Middle frontal gyrus (tissue), 1 donor: Measurements from ENCODE around the gene REPS1.
"Not testable (repeated sequence)": the region's sequence is repeated elsewhere in the genome, so short reads cannot be mapped to it uniquely, and the experiment has no call there.

ENCODE experiments used
- DNase-seq: peaks from one replicate; pipeline ENCODE4 v3.0.0-alpha.2; 2015; ENCODE audit warnings: low spot score; ENCODE audit errors: extremely low spot score

Gene REPS1

DNA sequence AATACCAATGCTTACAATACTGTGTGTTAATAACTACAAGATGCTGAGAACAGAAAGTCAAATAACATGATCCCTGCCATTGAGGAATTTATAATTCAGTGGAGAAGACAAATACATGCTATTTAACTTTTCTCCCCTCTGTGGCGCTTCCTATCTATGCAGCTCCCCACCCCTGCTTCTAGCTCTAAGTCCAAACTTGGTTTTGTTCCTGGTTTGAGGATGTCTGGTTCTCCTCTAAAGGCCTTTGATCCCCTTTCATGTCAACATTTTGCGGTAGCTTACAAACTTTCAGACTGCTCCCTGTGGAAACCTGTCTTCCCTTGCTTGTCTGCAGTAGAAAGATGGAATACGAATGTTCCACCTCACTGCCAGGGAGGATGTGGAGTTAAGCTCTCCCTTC lies 18.4 kb upstream of the REPS1 start:
- no peak for DNase-seq

DNA sequence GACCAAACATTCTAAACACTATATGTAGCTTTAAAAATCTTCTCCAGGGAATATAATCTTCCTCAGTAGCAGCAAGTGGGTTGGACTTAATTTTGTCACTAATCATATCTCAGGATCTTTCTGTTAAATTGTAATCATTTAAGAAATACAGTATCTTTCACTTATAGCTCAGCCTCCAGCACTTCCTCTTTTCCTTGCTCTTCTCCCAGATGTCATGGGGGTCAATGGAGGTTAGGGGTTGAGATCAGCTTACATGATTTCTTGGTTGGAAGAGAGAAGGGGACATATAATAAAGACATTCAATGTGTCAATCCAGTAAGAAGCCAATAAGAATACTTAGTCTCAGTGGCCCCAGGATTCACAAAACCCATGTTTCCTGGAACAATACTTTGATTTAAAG lies 15.7 kb upstream of the REPS1 start:
- no peak for DNase-seq

DNA sequence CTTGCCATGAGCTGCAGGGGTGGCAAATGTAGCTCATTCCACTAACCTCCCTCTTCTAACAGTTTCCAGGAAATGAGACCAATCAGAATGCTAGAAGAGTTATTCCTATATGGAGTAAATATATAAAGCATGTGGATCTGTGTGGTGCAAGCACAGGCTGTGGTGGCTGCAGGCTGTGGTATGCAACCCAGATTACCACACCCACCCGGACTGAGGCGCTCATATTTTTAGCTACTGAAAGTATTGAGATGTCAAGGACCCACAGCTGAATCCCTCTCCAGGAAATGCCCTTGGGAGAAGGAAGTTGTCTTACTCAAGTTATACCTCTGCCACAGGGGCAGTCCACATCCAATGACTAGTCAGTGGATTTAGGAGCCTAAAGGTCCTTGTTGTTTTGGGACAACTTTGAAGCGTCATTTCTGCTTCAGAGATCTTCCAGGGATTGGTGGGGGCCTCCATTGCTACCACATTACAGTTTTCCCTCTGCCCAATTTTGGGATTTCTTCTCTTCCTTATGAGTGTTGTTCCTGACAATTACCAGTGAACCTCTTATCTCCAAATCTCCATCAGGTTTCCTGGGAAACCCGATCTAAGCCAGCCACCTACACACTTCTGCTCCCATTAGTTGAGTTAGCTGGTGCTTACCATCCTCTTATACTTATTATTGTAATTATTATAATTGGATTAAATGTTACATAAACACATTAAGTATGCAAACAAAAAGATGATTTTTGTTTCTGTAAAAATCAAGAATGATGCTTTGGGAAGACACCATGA lies 12.1 kb upstream of the REPS1 start:
- DNase-seq: no peak

DNA sequence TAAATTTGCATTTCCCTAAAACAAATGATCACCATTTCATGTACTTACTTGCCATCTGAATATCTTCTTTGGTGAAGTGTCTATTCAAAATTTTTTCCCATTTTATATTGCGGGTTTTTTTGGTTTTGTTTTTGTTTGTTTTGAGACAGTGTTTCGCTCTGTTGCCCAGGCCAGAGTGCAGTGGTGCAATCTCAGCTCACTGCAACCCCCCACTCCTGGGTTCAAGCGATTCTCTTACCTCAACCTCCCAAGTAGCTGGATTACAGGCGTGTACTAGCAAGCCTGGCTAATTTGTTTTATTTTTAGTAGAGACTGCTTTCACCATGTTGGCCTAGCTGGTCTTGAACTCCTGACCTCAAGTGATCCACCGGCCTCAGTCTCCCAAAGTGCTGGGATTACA lies 9.1 kb upstream of the REPS1 start:
- DNase-seq: no peak

DNA sequence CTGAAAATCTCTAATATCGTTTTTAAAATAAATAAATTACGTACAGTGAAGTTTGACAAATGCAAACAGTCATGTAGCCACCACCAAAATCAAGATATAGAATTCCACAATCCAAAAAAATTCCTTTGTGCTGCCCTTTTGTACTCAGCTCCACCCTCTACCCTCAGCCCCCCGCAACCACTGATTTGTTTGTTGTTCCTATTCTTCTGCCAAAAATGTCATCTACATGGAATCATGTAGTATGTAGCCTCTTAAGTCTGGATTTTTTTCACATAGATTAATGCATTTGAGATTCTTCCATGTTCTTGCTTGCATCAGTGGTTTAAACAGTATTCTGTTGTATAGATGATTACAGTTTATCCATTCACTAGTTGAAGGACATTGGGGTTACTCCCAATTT lies 8.5 kb upstream of the REPS1 start:
- DNase-seq: no peak

DNA sequence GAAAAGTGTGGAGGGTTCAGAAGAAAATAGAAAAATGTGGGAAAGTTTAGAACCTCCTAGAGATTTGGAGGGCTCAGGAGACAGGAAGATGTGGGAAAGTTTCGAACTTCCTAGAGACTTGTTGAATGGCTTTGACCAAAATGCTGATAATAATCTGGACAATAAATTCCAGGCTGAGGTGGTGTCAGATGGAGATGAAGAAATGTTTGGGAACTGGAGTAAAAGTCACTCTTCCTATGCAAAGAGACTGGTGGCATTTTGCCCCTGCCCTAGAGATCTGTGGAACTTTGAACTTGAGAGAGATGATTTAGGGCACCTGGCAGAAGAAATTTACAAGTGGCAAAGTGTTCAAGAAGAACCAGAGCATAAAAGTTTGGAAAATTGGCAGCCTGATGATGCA lies 5.4 kb upstream of the REPS1 start:
- not testable (repeated sequence) for DNase-seq

DNA sequence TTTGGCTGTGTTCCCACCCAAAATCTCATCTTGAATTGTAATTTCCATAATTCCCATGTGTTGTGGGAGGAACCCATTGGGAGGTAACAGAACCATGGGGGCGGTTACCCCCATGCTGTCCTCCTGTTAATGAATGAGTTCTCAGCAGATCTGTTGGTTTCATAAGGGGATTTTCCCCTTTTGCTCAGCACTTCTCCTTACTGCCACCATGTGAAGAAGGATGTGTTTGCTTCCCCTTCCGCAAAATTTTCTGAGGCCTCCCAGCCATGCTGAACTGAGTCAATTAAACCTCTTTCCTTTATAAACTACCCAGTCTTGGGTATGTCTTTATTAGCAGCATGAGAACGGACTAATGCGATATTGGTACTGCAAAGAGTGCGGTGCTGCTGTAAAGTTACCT lies 4.9 kb upstream of the REPS1 start:
- DNase-seq: not testable (repeated sequence)

DNA sequence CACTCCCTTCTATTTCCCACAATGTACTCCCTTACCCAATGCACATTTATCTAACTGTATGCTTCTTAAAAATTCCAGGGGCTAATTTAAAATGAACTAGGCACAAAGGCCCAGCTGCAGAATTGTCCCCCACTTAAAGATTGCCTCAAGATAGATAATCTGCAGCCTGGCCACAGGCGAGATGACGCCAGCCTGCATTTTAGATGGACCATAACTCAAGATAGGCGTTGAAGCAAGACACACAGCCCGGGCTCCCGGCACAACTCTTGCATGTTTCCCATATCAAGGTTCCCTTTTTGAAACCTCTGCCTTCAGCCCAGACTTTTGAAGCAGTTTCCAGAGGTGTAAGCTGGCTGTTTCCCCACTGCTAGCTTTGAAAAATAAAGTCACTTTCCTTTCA lies 3.2 kb upstream of the REPS1 start:
- DNase-seq: no peak

DNA sequence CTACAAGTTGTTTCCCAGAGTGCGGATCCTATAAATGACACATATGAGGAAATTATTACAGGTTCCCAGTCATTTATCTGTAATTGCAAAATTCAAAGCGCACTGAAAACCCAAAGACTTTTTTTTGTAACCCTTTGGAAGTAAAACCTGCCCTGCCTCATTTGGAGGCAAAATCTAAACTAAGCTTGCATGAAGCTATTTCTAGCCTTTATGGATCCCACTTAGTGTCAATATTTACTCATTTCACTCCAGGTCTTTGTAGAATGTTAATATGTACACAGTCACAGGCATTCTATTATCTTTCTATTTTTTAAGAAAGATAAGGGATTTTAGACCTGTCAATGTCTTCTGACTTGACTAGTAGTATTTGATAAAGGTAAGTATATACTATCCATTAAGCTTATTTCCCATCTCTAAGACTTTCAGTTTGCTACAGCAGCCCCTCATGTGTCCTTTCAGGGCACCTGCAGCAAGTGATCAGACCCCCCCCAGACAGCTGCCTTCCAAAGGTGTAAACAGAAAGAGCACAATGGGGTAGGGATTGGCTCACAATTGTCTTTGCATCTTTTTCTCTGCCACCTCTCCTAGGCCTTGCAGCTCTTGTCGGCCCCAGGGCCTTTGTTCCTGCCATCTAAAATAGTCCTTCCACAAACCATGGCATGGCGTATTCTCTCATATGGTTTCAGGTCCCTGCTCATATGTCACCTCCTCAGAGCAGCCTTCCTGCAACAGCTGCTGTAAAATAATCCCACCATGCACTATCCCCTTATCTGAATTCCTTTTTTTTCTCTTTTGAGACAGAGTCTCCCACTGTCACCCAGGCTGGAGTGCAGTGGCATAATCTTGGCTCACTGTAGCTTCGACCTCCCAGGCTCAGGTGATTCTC lies 1.3 kb upstream of the REPS1 start:
- no peak for DNase-seq

DNA sequence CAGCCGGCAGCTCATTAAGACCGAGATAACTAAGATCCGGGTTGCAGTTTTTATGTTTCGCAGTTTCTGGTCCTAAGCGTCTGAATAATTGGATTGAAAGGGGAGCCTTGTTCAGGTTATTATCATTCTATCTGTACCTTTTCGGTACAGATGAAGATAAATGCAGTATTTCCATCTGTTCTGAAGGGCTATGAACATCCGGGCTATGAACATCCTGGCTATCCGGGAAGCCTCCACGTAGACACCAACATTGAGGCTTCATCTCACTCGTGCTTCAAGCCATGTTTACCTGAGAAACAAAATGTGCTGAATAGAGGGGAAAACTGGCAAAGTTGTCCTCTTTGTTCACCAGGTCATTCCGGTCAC lies 399 bp upstream of the REPS1 start:
- DNase-seq: no peak

DNA sequence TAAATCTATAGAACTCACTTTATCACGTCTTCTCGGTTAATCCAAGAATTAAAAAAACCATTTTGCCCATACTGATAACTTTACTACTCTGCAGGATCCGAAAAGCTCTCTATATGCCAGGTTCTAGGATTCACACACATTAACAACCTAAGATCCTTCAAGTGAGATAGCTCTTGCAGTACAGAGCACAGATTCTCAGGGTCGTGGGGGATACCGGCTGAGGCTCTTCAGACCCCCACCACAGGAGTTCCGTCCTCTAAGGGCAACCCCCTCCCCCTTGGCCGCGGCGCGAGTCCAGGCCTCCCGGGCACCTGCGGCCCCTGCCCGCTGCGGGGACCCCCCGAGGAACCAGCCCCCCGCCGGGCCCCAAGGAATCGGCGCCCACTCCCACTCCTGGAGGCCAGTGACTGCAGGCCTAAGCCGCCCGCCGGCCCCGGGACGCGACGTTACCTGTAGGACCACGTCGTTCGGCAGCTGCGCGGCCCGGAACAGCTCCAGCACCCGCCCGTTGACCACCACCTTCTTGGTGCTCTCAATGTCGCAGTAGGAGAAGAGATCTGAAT lies 892 bp downstream of the REPS1 start:
- no peak for DNase-seq

DNA sequence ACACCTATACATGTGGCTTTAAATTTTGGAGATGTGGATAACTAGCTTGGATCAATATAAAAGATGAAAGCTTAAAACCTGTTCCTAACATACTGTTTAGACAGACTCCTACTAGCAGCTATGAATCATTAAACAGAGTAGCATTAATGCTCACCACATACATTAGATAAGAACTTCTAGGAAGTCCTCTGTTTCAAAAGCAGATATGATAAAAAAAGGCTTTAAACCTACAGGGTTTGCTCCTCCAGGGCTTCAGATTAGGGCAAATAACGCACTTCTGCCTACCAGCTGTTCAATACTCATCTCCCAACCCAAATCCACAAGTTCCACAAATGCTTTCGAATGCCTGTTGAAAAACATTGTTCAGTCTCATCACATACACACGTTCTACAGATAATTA lies 1.5 kb downstream of the REPS1 start:
- DNase-seq: no peak

DNA sequence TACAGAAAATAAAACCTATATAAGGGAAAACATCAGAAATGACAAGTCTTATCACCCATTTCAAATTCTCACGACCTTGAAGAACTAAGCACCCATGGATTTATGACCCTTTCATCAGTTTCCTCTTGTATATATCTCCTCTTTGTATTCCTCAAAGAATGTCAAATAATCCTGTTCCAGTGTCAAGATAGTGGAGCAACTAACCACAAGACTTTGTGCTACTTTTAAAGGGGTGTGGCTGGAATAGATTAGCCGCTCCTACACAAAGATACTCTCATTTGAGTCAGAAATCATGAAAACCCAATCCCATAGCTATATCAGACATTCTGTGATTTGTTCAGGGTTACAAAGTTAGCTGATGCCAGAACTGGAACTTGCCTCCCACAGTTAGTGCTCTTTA lies 6.6 kb downstream of the REPS1 start:
- no peak for DNase-seq

DNA sequence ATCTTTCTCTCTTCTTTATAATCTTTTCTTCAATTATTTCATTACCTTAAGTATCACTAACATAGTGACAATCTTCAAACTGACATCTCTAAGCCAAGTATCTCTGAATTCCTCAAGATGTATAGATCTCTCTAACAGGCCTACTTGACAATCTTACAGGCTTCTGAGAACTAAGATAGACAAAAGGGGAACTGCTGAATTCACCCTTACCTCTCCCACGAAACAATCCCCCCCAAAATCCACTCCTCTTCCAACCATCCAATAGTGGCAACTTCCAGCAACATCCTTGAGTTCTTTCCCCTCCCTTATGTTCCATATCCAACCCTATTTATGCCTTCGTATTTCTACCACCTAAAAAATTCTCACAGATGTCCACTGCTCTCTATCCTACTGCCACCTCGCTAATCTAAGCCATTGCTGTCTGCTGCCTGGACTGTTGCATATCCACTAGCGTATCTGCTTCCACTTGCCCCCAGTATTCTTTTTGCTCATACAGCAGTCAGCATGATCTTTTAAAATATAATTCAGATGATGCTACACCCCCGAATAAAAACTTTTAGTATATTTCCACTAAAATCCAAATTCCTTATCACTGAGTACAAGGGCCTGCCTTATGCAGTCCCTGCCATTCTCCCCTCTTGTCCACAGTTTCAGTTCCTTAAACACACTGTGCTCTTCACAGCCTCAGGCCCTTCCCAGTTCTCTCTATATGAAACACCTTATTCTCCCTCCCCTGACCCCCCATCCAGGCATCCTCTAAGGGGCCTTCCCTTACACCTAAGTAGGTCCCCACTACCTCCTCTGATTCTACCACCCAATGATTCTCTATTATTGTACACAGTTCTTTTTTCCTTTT lies 8.0 kb downstream of the REPS1 start:
- DNase-seq: no peak

DNA sequence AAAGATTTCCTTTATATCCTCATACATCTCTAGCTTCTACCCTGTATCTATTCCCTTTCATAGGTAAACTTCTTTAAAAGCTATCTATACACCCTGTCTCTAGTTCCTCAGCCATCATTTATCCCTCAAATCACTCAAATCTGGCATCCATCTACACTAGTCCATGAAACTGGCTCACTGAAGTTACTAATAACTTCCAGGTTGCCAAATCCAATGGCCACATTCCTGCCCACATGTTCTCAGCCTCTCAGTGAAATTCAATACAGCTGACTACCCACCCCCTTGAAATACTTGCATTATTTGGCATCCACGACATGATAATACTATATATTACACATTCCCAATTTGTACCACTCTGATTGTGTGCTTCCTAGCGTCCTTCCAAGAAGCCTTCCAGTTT lies 8.7 kb downstream of the REPS1 start:
- DNase-seq: no peak

DNA sequence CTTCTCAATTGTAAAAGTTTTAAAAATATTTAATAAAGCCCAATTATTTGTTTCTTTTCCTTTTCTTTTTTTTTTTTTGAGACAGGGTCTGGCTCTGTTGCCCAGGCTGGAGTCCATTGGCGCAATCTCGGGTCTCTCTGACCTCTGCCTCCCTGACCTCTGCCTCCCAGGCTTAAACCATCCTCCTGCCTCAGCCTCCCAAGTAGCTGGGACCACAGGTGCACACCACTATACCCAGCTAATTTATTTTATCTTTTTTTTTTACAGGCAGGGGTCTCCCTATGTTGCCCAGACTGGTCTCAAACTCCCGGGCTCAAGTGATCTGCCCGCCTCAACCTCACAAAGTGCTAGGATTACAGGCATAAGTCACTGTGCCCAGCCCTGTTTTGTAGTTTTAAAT lies 9.8 kb downstream of the REPS1 start:
- DNase-seq: no peak

DNA sequence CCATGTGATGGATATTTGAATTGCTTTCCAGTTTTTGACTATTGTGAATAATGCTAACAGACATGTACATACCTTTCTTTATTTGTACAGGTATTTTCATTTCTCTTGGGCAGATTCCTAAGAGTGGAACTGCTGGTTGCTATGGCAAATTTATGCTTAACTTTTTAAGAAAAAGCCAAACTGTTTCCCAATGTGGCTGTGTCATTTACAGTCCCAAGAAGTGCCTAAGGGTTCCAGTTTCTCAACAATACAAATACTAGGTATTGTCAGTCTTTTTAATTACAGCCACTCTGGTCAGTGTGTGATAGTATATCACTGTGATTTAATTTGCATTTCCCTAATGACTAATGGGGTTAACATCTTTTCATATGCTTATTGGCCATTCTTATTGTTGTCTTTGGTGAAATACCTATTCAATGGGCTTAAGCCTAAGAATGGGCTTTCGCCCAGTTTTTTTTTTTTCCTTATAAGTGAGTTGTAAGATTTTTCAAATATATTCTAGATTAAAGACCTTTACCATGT lies 10.3 kb downstream of the REPS1 start:
- no peak for DNase-seq

DNA sequence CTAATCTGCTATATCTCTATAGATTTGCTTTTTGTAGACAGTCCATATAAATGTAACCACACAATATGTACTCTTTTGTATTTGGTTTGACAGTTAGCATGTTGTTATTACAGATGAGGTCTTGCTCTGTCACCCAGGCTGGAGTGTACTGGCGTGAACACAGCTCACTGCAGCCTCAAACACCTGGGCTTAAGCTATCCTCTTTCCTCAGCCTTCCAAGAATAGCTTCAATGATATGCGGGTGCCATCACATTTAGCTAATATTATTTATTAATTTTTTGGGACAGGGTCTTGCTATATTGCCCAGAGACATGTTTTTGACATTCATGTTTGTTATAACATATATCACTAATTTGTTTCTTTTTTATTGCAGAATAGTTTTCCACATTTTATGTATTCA lies 10.8 kb downstream of the REPS1 start:
- DNase-seq: no peak

DNA sequence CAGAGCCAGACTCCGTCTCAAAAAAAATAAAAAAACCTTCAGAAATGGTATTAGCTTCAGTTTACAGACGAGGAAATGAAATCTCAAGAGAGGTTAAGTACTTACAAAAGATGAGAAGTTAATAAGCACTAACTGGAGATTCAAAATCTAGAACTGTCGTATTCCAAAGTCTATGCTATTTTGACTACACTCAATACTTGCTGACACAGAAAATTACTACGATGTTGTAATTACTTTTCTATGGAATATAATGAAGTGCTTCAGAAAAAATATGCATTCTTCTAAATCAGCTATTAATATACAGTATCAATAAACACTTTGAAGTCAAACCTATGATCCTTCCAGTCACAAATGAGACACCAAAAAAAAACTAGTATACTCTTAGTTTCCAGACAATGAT lies 12.2 kb downstream of the REPS1 start:
- no peak for DNase-seq

DNA sequence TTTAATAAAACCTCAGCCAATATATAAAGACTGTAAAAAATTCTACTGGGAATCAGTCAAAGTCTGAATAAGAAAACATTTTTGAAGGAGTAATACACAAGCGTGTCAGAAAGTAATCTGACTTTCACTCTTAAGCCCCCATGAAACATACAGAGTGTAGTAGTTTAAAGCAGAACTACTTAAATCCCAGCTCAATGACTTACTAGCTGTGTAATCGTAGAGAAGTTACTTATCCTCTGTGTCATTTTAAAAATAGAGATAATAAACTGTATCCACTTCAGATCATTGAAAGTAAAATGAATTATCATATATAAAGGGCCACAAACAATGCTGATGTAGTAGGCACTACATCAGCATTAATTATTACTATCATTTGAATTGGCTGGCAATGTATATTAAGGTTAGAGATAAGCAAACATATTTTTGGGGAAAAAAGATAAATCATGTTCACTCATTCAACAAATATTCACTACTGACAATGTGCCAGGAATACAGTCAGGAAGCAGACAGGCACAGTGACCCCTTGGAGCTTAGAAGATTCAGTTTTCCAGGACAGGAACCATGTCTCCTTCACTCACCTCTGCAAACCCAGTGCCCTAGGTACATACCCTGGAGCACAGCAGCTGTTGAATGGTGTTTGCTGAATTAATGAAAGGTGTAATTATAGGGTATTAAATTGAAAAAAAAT lies 14.4 kb downstream of the REPS1 start:
- no peak for DNase-seq

DNA sequence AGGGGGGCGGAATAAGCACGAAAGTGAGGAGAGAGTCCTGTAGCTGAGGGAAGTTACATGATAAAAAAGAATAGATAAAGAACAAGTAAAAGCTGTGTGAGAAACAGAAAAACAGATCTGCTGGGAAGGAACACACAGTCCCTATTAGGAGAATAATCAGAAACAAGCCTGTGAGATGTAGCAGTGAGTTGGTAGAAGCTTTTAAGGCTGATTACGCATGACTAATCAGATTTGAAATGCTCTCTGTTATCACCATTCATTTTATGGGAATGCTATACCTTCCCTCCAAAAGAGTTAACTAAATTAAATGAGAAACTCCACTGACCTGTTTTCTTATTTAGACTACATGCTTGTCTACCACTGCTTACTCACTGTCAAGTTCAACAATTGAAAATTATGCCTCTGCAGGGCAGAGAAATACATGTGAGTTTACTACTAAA lies 15.8 kb downstream of the REPS1 start:
- DNase-seq: no peak
